IPS-18a (cell line): ENCODE data around the gene PTPRT.

Experiments
- H3K27ac ChIP-seq: one replicate; pipeline ENCODE4 v1.5.1; 2013; ENCODE audit warnings: low read length
- H3K27me3 ChIP-seq: one replicate; pipeline ENCODE4 v1.6.1; 2013; ENCODE audit warnings: mild to moderate bottlenecking, low read length; ENCODE audit not compliant: control insufficient read depth, insufficient read depth
- H3K36me3 ChIP-seq: one replicate; pipeline ENCODE4 v1.6.1; 2013; ENCODE audit warnings: low read depth, low read length; ENCODE audit not compliant: control insufficient read depth
- H3K4me1 ChIP-seq: one replicate; pipeline ENCODE4 v1.6.1; 2013; ENCODE audit warnings: low read depth, low read length; ENCODE audit not compliant: control insufficient read depth
- H3K4me3 ChIP-seq: one replicate; pipeline ENCODE4 v1.5.1; 2013; ENCODE audit warnings: low read length
- H3K9ac ChIP-seq: one replicate; pipeline ENCODE4 v1.6.1; 2013; ENCODE audit warnings: mild to moderate bottlenecking, low read length, moderate library complexity
- H3K9me3 ChIP-seq: one replicate; pipeline ENCODE4 v1.6.1; 2013; ENCODE audit warnings: low read depth, low read length; ENCODE audit not compliant: control insufficient read depth

Gene PTPRT

DNA sequence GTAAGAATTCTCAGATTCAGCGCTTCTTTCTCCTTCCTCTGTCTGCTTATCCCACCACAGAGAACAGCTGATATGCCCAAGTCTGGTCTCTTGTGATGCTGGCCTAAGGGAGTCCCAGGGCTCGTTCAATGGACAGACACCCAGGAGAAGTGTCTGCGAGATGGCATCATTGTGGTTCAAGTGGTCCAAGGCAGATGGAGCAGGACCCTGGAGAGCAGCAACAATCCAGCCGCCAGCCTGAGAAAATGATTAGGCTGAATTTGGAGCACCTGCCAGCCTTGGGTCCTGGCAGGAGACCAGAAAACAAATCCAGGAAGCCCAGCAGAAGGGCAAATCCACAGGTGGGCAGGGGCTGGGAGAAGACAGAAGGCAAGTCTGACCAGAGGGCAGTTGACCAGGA is 145.8 kb downstream of the PTPRT start:
- no peak overlapping the region for H3K9ac ChIP-seq
- no peak overlapping the region for H3K27ac ChIP-seq
- no peaks in the 10 kb centered on the region for H3K36me3 ChIP-seq
- peaks cover 5% of the 10 kb centered on the region for H3K4me1 ChIP-seq
- no peaks in the 10 kb centered on the region for H3K9me3 ChIP-seq
- no peak overlapping the region for H3K4me3 ChIP-seq
- H3K27me3 ChIP-seq, result no peaks in the 10 kb centered on the region

GRCh38 chr20:43040427-43040826 is 149.3 kb downstream of the PTPRT start:
- no peak overlapping the region for H3K4me3 ChIP-seq
- no peaks in the 10 kb centered on the region for H3K27me3 ChIP-seq
- no peak overlapping the region for H3K27ac ChIP-seq
- no peaks in the 10 kb centered on the region for H3K4me1 ChIP-seq
- no peaks in the 10 kb centered on the region for H3K36me3 ChIP-seq
- H3K9me3 ChIP-seq, result no peaks in the 10 kb centered on the region
- no peak overlapping the region for H3K9ac ChIP-seq

DNA sequence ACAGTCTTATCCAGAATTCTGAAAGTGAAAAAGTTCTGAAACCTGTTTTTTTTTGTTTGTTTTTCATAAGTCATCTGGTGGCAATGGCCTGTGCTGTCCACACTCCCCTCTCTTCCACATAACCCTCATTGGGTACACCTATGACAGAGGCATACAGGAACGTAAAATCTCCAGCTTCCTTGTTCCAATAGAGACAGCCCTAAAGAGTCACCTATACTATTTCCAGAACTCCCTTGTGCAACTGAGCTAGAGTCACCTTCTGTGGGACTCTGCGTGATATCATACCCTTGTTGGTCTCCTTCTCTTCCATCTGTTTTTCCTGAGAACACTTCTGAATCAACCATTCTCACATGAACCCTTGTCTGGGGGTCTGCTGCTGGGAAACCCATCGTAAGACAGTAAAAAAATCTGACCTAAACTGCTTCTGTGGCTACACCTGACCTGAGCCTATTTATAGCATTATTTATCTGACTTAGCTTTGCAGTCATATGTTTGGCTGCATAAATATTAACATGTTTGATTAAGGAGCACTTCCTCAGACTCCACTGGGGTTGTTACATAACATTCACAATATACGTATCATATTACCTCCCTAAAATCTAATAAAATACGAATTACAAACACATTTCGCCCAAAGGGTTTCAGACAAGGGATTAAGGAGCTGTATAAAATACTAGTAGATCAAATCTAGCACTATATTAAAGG is 151.9 kb downstream of the PTPRT start:
- Histone ChIP-seq H3K36me3 (no peaks in the 10 kb centered on the region), H3K4me3 (no peak overlapping the region), H3K27ac (no peak overlapping the region), H3K27me3 (no peaks in the 10 kb centered on the region), H3K9ac (no peak overlapping the region), H3K9me3 (no peaks in the 10 kb centered on the region), H3K4me1 (peaks cover under 1% of the 10 kb centered on the region)

- no peak overlapping the region for H3K9ac ChIP-seq
- peaks cover 7% of the 10 kb centered on the region for H3K4me1 ChIP-seq
- no peaks in the 10 kb centered on the region for H3K27me3 ChIP-seq
- no peak overlapping the region for H3K4me3 ChIP-seq
- H3K27ac ChIP-seq, result no peak overlapping the region
- no peaks in the 10 kb centered on the region for H3K9me3 ChIP-seq
- no peaks in the 10 kb centered on the region for H3K36me3 ChIP-seq
Measured at GRCh38 chr20:43034981-43035724, 154.6 kb downstream of the PTPRT start.

- Histone ChIP-seq H3K27me3 (peaks cover 3% of the 10 kb centered on the region), H3K9me3 (no peaks in the 10 kb centered on the region), H3K4me1 (peaks cover 12% of the 10 kb centered on the region), H3K36me3 (no peaks in the 10 kb centered on the region), H3K27ac (no peak overlapping the region), H3K9ac (no peak overlapping the region), H3K4me3 (no peak overlapping the region)
Measured at GRCh38 chr20:43032459-43032858, 157.2 kb downstream of the PTPRT start.

- Histone ChIP-seq H3K27me3 (peaks cover 3% of the 10 kb centered on the region), H3K4me3 (no peak overlapping the region), H3K4me1 (peaks cover 12% of the 10 kb centered on the region), H3K36me3 (no peaks in the 10 kb centered on the region), H3K9me3 (no peaks in the 10 kb centered on the region), H3K27ac (no peak overlapping the region), H3K9ac (no peak overlapping the region)
Measured at GRCh38 chr20:43029176-43029575, 160.5 kb downstream of the PTPRT start.

DNA sequence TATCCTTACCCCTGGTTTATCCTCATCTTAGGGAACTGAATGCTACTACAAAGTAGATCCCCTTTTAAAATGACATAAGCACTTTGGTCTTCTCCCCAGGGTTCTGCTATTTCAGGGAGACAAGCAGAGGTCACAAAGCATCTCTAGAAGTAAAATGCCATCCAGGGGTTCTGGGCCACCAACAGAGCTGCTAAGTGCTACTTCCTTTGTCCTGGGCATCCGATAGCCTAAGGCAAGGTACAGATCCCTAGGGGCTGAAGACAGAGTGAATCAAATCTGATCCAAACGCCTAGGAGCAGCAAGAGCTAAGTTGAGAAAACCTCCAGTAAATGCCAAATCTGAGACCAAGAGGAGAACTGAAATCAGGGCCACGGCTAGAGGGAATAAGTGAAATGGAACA is 161.2 kb downstream of the PTPRT start:
- peaks cover 12% of the 10 kb centered on the region for H3K4me1 ChIP-seq
- H3K27ac ChIP-seq, result no peak overlapping the region
- no peaks in the 10 kb centered on the region for H3K9me3 ChIP-seq
- H3K4me3 ChIP-seq, result no peak overlapping the region
- peaks cover 3% of the 10 kb centered on the region for H3K27me3 ChIP-seq
- H3K36me3 ChIP-seq, result no peaks in the 10 kb centered on the region
- no peak overlapping the region for H3K9ac ChIP-seq

DNA sequence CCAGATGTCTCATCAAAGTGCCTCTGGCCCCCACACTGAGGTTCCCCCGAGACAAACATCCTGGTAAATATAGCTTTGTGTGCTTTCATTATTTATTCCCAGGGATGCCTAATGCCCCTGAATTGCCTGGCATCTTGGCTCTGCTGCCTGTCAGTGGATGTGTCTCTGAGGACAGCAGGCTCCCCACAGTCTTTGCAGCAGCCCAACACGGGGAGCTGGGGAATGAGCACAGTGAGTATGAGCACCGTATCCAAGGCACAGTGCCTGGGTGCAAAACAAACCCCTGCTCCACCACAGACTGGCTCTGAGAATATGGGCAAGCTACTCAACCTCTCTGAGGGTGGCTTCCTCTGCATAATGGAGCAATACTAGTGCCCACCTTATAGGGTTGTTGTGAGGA is 165.9 kb downstream of the PTPRT start:
- Histone ChIP-seq H3K9ac (no peak overlapping the region), H3K36me3 (no peaks in the 10 kb centered on the region), H3K9me3 (no peaks in the 10 kb centered on the region), H3K27ac (no peak overlapping the region), H3K27me3 (peaks cover under 1% of the 10 kb centered on the region), H3K4me3 (no peak overlapping the region), H3K4me1 (peaks cover 6% of the 10 kb centered on the region)

DNA sequence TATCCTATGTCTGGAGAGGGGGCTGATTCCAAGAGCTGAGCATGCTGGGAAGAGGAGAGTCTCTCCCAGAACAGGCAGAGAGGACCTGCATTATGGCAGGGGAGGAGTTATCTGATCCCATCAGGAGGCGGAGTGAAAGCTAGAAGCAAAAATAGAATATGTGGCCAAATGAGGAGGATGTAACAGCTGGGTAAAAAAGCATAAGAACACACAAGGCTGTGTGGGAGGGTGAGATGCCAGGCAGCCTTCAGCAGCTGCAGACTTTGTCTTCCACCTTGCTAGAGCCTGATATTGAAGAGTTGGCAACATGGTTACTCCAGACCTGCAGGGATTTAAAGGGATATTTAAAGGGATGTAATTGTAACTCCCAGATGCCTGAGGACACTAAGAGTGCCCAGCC is 167.1 kb downstream of the PTPRT start:
- no peaks in the 10 kb centered on the region for H3K36me3 ChIP-seq
- peaks cover 10% of the 10 kb centered on the region for H3K4me1 ChIP-seq
- no peak overlapping the region for H3K4me3 ChIP-seq
- H3K27me3 ChIP-seq, result no peaks in the 10 kb centered on the region
- H3K9me3 ChIP-seq, result no peaks in the 10 kb centered on the region
- H3K9ac ChIP-seq, result no peak overlapping the region
- H3K27ac ChIP-seq, result no peak overlapping the region

- H3K27ac ChIP-seq, result no peak overlapping the region
- no peak overlapping the region for H3K9ac ChIP-seq
- H3K9me3 ChIP-seq, result no peaks in the 10 kb centered on the region
- H3K4me3 ChIP-seq, result no peak overlapping the region
- no peaks in the 10 kb centered on the region for H3K27me3 ChIP-seq
- peaks cover 10% of the 10 kb centered on the region for H3K4me1 ChIP-seq
- no peaks in the 10 kb centered on the region for H3K36me3 ChIP-seq
Measured at GRCh38 chr20:43022081-43022480, 167.6 kb downstream of the PTPRT start.

GRCh38 chr20:43017241-43018030 is 172.3 kb downstream of the PTPRT start:
- peaks cover 10% of the 10 kb centered on the region for H3K4me1 ChIP-seq
- H3K36me3 ChIP-seq, result no peaks in the 10 kb centered on the region
- H3K27me3 ChIP-seq, result no peaks in the 10 kb centered on the region

More at GRCh38 chr20:43017241-43018030, 172.3 kb downstream of the PTPRT start:
- no peak overlapping the region for H3K4me3 ChIP-seq
- no peaks in the 10 kb centered on the region for H3K9me3 ChIP-seq
- no peak overlapping the region for H3K9ac ChIP-seq
- H3K27ac ChIP-seq, result no peak overlapping the region
